NCI-H748 treated with DMSO at 0.1 percent for 48 hours (cell line): ENCODE measurements around the gene LMO1.

Experiments used
- DNase-seq: peaks from one replicate; lab custom pipeline; 2025; lab: John Stamatoyannopoulos, UW

Gene LMO1

DNA sequence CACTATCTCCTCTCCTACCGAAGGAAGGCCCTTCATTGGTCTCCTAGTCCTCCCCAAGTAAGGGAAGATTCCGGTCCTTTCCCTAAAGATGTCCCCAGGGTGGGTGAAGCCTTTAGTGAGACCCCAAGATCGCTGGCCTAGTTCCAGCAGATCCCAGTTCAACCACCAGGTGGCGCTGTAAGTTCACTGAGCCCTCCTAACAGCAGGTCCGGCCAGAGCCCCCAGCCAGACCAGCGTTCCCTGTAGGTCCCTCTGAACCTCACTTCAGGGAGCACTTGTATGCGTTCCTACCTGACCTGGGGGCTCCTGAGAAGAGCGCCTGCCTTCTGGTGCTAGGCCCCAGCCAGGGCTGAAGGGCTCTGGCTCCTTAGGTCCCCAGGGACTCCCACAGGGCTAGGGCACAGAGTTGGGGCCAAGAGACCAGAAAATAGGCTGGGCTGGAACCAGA, 38.1 kb downstream of the LMO1 start:
- peak; percentile 22 for DNase-seq

DNA sequence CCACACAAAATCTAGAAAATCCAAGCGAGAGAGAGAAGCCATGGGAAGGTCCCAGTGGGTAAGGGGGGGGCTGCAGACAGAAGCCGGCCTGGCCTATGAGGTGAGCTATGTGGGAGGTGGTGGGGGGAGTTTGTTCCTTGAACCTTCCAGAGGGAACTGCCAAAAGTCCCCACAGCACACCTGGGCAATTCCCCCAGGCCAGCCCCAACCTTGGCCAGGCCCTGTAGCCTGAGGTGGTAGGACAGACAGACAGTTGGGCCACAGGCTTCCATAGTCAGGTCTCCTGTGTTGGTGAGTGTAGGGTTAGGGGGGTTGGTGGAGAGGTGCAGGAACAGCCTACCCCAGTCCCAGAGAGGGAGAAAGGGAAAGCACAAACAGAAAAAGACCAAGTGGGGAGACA, 39.0 kb downstream of the LMO1 start:
- DNase-seq = no peak

DNA sequence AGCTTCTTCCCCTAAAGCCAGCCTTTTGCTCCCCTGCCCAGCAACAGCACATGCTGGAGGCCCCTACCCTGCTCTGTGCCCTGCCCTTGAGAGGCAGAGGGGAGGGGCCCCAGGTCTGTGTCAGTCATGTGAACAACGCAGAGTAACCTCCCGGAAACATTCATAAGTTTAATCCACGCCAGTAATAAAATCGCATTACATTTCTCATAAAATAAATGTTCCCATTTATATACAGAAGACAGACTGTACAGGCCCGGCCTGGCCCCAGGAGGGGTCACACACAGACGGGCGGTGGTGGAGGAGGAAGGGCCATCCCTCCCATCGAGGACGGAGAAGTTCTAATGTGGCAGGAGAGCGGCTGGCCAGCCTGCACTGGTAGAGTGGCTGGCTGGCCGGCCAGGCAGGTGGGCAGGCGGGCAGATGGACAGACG, 39.5 kb downstream of the LMO1 start:
- DNase-seq = no peak

DNA sequence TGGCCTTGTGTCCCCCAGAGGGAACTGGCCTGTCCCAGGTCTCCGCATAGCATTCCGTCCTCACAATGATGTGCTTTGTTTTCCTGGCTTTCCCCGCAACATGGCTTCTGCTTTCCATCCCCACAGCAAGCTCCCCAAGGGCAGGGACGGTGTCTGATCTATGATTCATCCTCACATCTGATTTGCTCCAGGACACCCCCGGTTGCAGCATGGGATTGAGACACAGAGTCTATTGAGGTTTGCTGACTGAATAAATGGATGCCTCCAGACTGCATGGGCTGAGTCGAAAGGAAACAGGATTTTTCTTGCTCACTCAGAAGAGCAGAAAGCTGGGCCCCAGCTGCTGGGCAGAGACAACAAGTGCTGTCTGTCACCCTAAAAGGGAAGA, 40.2 kb downstream of the LMO1 start:
- DNase-seq = no peak

DNA sequence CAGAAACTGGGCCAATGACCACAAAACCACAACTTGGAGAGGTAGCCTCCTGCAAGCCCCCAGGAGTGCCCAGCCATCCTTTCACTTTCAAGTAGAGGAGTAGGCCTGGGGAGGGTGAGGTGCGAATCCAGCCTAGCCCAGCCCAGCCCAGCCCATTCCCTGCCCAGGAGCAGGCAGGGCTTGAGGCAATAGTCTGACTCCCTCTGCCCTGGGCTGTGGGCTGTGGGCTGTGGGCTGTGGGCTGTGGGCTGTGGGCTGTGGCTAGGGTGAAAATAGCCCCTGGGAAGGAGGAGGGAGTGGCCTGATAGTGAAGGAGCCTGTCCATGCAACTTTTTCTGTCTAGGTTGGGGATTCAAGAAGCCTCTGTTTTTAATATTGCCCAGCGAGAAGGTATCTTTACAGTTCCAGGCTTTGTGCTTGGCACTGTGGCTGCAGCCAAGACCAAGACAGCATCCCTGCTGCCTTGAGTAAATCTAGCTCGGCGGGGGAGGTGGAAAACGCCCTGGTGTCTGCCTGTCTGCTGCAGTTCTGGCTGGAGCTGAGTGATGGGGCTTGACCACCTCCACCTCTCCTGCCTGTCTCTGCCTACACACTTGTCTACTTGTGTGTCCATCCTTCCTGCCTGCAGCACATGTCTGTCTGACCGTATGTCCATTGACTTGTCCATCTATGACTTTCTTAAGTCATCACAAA, 40.7 kb downstream of the LMO1 start:
- DNase-seq = no peak

DNA sequence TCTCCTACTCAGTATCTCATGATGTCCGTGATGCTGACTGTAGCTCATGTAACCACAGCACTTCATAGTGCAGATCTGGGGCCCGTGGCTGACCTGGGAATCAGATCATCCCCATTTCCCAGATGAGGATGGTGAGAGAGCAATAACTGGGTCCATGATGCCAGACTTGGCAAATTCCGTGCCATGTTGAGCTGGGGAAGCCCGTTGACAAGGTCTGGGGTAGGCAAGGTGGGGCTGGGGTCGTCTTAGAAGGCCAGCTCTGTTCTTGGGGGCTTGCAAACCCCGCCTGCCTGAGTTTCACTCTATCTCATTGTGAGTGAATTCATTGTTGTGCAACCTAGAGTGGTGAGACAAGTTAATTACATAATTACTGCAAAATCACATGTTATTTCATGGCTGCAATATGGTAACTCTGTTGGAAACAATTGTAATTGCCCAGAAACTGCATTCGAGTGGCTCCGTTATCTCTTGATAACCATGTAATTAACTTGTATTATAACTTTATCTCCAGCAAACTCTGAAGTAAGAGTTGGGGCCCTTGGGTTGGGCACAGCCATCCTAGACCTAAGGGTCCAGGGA, 41.7 kb downstream of the LMO1 start:
- no peak for DNase-seq

DNA sequence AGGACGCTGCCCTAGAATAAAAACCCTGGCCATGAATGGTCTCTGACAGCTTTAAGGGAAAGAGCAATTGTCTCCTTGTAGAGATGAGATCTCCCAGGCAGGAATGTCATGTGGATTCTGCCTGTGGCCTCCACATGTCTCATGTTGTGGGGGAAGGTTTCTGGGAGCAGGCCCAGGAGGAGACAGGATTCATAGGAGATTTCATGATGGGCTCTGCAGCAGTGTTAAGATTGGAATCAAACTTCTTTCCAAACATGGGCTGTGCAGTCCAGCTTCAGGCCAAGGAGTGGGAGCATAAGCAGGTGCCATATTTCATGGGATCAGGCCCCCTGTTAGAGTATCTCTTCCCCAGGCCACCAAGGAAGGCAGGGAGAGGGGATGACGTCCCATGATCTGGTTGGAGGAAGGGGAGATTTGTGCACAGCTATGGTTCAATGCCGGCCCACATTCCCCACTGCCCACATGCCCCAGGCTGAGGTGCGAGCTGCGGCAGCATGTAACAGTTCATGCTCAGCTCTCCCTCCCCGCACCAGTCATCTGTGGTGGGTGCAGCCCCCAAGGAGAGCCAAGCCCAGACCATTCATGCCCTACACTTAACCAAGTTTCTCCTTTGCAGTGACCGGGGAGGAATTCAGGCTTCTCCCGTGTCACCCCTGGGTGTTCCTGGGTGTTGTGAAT, 42.5 kb downstream of the LMO1 start:
- DNase-seq = no peak

DNA sequence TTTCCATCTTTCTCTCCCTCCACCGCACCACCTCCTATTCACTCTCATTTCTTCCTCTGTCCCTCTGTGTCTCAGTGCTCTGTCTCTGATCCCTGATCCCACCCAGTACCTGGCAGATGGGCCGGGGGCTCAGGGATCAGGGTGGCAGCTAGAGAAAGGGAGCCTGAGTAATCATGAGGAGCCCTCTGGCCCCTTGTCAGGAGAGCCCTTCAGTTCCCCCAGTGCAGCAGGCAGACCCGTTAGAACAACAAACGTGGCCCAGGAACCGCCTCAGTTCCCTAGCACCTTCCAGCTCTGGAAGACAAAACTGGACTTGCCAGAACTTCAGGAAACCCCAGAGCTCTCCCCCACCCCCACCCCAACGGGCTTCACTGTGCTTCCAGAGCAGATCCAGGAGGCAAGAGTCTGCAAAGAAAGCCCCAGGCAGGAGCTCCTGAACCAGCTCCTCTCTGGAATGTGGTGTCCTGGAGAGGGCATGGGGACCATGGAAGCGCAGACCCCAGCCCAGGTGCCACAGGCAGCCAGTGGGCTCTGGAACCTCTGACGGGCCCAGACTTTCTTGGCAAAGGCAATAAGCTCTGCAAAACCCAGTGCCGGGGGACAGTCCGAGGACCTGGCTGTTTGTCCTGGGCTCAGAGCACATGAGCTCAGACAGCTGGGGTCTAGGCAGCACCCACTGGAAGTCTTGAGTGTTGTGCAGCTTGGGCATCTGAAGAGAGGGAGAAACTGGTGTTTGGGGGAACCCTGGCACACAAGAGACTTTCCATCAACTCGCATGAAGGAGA, 43.2 kb downstream of the LMO1 start:
- DNase-seq = no peak

DNA sequence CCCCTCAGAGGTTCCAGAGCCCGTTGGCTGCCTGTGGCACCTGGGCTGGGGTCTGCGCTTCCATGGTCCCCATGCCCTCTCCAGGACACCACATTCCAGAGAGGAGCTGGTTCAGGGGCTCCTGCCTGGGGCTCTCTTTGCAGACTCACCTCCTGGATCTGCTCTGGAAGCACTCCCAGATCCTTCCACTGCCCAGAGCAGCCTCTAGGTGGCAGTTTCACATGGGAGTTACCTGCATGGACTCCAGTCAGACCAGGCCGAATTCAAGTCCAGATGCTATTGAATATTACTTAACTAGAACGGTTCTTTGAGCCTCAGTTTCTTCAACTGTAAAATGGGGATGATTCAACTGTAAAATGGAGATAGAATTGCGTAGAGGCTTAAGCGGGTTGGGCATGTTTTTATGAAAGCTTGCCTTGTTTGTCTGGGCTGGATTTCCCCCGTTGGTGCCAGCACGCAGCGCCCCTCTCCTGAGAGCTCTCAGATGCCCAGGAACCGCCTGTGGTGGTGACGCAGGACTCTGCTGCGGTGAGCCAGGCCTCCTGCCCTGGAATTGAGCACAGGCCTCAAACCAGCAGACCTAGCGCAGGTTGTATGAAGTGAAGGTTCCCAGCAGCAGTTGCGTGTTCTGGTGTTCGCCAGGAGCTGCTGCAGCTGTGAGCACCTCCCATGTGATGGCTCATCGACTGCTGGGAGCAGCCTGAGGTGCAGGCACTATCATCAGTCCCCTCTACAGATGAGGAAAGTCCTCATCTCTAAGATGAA, 44.2 kb downstream of the LMO1 start:
- peak; percentile 21 for DNase-seq

DNA sequence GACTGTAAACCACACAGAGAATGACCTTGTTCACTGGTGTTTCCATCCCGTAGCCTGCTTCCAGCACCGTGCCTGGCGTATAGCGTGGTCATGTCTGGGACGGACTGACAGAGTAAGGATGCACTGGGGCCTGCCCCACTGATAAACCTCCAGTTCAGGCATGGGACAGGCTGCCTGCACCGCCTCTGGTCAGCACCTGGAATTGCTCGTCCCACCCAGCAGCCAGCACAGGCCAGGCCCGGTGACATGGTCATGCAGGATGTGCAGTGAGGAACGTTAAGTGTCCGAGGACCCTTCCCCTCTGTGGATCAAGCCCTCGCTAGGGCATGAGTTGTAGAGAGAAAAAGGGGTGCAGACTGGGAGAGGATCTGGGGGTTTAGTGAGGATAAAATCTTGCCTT, 44.8 kb downstream of the LMO1 start:
- DNase-seq = no peak

DNA sequence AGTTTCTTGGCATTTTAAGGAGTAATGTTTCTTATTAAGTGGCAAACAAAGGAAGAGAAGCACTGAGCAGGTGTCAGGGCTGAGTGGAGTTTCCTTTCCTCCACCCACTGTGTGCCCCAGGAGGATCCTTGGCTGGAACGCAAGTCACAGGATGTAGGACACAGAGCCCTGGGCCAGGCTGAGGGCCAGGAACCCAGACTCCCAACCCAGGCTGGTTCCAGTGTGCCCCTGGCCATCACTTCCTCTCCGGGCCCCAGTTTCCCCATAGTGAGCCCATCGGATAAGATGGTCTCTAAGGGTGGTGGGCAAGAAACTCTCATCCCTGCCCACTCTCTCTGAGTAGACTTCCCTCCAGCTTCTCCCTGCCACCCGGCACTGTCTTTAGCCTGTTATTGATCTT, 45.3 kb downstream of the LMO1 start:
- DNase-seq = no peak

DNA sequence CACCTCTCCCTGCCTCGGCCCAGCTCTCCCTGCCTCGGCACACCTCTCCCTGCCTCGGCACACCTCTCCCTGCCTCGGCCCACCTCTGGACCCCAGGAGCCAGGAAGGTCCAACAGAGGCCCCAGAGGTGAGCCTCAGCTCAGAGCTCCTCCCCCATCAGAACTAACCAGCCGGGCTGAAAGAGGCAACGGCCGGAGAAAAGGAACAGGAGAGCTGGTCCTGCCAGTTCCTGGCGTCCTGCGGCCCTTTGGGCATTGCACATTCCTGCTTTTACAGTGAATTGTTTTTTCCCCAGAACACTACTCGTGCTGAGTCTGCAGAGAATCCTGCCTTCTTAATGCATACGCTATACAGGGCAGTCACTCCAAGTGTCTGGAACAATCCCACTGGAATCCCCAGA, 45.8 kb downstream of the LMO1 start:
- DNase-seq = no peak

DNA sequence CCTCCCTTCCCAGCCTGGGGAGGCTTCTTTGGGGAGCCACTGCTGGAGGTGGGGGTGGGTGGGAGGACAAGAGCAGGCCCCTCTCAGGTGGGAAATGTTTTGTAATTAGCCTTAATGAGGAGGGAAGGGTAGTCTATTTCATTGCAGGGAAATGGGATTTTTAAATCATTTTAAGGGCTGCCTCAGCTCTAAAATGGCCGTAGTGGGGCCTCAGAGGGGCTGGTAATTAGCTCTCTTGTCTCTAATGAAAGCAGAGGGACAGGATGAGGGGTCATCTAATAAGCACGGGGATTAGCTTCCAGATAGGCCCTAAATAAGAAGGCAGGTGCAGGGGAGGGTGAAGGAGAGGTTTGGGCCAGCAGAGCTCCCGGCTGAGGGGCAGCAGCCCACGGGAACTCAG, 46.5 kb downstream of the LMO1 start:
- DNase-seq = no peak

DNA sequence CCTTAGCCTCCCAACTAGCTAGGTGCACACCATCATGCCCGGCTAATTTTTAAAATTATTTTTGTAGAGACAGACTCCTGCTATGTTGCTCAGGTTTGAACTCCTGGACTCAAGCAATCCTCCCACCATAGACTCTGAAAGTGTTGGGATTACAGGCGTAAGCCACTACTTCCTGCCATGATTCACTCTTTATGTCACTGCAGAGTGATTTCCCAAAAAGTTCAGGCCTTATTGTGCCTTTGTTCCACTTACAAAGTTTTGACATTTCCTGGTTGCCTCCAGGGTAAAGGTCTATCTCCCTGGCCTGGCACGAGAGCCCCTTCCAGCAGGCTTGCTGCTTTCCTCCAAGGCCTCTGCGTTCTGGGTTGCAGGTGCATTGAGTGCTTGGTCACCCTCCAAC, 50.3 kb downstream of the LMO1 start:
- DNase-seq = no peak

DNA sequence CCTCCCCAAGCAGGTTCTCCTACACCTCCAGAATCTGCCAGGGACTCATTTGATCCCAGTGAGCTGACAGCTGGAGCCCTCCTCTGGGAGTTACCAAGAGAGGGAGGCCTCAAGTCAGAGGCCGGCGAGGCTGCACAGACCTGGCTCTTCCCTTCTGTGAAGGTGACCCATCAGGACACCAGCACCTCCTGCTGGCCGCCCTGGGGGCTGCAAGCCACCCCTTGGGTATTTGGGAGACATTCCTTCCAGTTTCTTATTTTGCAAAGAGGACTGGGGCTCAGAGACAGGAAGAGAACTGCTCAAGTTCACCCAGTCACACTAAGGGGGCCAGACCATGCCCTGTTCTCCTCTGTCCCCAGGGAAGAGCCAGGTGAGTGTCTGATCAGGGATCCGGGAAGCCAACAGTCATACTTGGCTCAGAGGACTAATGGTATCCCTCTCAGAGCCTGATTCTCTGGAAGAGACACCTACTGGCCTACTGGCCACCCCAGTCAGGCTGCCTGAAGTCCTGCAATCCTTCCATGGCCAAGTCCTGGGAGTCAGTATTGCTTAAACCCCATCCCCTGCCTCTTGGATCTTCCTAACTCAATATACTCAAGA, 54.4 kb downstream of the LMO1 start:
- DNase-seq = no peak

DNA sequence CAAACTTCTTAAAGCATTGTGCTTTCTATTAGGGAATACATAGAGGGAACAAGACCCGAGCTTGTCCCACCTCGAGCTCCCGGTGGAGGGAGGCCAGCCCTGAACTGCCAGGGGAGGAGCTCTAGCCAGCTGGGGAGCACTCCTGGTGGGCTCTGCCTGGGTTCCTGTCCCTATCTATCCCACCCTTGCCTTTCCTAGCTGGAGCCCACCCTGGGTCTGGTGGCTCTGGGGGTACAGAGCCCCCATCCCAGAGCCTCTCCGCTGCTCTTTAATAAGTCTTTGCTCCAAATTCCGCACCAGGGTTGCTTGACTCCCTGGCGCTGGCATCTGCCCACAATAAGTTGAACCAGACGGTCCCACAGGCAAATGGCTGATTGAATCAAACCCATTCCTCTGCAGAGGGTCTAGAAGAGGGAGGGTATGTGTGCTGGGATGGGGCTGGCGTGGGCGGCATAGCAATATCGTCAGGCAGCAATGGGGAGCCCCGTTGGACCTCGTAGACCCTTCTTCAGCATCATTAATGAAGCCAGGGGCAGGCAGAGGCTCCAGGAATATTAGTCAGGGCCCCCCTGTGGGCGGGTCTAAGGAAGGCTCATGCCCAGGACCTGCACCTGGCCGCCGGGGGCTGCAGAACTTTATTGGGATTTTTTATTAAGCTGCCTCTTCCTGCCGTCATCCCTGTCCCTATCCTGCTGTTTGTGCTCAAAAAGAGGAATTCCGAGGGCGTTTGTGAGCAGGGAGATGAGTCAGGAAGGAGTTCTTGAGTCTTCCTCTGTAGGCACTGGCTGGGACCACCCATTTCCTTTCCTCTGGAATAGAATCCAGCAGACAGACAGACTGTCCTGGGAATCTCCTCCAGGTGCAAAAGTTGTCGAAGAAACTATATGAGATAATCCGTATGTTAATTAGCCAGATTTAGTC, 56.3 kb downstream of the LMO1 start:
- DNase-seq = no peak

DNA sequence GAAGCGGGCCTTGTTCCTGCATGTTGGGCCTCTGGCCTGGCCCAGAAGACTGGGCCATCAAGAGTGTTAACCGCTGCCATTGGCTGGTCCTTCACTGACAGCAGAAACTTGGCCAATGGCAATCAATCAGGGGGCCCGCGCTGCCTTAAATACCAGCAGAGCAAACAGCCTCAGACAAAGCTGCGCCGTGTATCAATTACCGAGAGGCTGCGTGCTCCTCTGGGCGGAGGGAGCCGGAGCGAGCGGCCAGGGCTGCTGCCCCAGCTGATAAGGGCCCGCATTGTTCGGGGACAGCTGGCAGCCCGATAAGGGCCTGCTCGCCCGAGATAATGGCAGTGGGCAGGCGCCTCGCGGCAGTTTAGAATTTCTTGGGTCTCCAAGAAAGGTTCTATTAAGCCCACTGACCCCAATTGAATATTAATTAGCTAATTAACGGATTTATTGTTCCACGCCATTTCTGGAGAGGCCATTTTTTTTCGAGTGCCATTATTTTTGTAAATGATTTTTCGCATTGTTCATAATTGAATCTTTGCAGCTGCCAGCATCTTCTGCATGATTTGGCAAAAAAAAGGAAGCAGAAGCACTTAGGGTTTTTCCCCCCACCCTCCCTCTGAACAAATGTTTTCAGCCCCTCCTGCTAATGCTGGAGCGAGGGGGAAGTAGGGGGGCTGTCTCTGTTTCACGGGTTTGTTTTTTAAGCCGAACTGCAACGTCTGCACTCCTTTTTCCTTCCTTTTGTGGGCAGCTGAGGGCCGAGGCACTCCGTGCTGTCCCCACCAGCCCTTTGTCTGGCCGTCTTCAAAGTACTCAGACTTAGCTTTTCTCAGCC, 57.2 kb downstream of the LMO1 start:
- peak; percentile 43 for DNase-seq

DNA sequence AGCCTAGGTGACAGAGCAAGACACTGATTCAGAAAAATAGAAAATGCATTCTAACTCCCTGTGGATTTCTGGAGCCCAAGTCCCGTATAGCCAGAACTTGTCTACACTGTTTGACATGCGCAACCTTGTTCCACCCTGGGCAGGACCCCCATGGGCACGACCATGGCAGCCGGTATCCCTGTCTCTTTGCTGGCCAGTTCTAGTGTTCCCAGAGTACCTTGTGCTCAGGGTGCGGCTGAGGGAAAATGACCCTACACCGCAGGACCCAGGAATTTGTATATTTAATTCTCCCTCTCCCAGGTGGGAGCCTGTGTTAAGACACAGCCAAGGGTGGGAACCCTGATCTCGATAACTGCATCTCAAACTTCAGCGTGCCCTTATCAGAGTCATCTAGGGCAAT, 58.1 kb downstream of the LMO1 start:
- DNase-seq = no peak

DNA sequence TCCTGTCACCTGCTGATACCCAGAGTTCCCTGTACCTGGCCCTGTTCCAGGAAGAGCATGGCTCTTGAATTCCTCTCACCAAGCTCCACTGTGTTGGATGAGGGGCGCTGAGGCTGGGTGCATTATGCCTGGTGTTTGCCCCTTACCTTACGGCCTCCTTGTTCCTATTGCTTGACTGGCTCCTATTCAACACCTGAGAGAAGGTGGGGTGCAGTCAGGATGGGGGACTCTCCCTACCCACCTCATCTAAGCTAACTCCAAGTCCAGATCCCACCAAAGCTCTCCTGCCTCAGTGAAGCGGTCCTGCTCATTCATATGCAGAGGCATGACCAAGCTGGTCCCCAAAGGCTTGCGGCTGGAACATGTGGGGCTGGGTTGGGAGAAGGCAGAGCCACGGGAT, 59.1 kb downstream of the LMO1 start:
- DNase-seq = no peak

DNA sequence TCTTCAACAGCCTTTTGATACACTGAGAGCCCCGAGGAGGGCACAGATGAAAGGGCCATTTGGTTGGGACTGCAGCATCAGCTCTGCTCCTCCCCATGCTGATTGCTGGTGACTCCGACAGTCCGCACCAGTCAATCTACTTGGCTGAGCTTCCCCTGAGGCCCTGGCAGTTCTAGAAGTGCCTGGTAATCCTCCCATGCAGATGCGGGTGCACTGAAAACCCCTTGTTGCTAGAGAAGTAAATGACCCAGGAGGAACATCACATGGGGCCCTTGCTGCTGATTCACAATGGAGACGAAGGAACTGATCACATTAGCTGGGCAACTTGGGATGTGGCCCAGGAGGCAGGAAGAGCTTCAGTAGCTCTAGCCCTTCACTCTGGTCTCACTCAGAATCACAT, 59.7 kb downstream of the LMO1 start:
- DNase-seq = no peak
